ENCODE measurements around the gene EIF4E2.
A peak's percentile ranks its signal among the peaks of the same experiment; 100 is the strongest.

Gene EIF4E2

GRCh38 chr2:232604535-232604934, 54.0 kb downstream of the EIF4E2 start:
- DNase-seq: no peak

DNA sequence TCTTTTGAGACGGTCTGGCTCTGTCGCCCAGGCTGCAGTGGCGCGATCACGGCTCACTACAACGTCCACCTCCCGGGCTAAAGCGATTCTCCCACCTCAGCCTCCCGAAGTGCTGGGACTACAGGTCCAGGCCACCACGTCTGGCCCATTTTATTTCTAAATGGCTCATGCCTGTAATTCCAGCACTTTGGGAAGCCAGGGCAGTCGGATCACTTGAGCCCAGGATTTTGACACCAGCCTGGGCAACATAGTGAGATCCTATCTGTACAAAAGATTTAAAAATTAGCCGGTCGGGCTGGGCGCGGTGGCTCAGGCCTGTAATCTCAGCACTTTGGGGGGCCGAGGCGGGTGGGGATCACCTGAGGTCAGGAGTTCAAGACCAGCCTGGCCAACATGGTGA, 56.5 kb downstream of the EIF4E2 start:
- DNase-seq: no peak

- no peak for DNase-seq
These were observed 59.1 kb downstream of the EIF4E2 start for GRCh38 chr2:232609607-232610006.

DNA sequence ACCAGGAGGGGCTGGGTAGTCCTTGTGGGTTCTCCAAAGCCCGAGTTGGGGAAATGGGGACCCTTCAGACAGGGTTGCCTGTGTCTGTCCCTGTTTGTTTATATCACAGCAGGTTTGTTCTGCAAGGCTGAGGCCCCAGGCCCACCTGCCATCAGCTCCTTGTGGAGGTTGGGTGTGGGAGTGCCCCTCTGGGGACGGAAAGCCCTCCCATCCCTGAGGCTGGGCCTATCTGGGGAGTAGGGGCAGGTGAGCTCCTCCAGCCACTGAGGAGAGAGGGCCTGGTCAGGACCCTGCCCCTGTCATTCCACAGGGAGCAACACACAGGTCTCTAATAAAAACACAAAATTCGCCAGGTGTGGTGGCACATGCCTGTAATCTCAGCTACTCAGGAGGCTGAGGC, 59.6 kb downstream of the EIF4E2 start:
- no peak for DNase-seq

DNA sequence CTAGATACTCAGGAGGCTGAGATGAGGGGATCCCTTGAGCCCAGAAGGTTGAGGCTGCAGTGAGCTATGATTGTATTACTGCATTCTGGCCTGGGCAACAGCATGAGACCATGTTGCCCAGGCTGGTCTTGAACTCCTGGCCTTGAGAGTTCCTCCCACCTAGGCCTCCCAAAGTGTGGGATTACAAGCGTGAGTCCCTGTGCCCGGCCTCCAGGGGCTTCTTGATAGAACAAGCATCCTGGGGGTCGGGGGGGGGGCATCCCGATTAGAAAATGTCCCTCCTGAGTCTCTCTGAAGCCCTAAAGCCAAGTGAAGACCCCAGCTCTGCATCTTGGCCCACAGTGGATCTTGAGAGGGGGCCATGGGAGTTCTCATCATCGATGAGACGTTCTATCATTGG, 60.6 kb downstream of the EIF4E2 start:
- no peak for DNase-seq

- peak; percentile 18 for DNase-seq
These were observed 61.2 kb downstream of the EIF4E2 start for GRCh38 chr2:232611559-232612218.

- DNase-seq: no peak
These were observed 63.1 kb downstream of the EIF4E2 start for GRCh38 chr2:232613538-232614134.

- DNase-seq: no peak
These were observed 64.8 kb downstream of the EIF4E2 start for GRCh38 chr2:232615339-232615738.
